NOMO-1 treated with DMSO at 0.1 percent for 48 hours (cell line): Measurements from ENCODE around the gene GSDMA.
"Not testable (repeated sequence)": the region's sequence is repeated elsewhere in the genome, so short reads cannot be mapped to it uniquely, and the experiment has no call there.

Source experiments
- DNase-seq: peaks from one replicate; lab custom pipeline; 2025; ENCODE audit not compliant: unreplicated experiment; lab: John Stamatoyannopoulos, UW

Gene GSDMA

DNA sequence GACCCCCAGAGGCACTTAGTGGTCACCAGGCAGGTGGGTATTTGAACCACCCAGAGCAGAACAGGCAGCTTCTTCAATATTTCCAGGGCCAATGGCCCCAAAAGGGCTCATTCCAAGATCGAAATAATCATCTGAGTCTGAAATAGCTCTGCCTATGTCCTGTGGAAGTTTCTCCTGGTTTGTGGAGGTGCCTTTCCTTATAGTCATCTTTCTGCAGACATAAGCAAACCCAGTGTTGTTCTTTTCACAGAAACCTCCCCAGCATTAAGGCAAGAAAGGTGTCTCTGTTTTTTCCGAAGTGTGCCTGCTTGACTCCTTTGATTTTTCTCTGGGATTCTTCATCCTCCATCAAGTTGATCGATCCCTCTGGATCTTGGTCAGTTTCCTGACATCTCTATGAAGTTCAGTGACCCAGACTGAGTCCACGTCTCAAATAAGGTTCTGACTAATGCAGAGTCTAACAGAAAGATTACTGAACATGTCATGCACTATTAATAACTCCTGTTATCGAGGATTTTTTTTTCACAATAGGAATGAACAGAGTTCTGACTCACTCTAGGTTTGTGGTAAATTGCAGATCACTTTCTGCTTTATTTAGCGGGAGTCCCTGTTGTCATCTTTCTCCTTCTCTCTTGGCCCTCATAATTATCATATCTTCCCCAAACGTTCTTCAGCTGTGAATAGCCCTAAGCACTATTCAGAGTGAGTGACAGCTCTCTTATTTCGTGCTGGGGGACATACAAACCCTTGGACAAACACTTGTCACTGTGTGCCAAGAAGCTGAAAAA lies 33.8 kb upstream of the GSDMA start:
- DNase-seq = peak; percentile 96

- DNase-seq = no peak
Observed at GRCh38 chr17:39929646-39930407, 33.0 kb upstream of the GSDMA start.

DNA sequence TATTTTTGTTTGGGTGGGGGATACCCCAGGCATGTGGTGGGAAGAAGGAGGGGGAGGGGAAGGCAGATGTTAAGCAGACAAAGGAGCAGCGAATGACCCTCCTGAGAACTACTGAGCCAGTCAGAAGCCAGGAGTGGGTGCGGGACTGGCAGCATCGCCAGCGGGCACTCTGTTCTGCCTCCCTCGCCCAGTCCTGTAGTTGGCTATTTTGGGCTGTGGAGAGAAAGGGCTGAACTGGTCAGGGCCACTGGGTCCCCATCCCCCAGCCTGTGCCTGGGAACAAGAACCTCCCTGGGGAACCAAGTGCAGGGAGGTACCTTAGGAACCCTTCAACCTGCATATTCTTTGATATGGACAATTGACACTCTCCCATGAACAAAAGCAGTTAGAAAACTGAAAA lies 28.9 kb upstream of the GSDMA start:
- no peak for DNase-seq

DNA sequence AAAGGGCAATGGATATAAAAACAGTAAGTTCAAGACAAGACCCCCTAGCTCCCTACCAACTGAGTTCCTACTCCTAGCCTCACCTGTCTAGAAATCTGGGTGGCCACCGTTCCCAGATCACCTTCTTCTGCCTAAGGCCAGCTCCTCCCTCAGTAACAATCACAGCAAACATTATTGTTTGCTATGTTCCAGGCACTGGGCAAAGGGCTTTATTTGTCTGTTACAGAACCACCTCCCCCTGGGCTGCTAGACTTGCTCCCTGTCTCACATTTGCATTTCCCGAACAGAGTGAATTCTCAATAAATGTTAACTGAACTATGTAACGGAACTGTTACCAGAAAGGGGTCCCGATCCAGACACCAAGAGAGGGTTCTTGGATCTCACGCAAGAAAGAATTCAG lies 28.5 kb upstream of the GSDMA start:
- DNase-seq = no peak

DNA sequence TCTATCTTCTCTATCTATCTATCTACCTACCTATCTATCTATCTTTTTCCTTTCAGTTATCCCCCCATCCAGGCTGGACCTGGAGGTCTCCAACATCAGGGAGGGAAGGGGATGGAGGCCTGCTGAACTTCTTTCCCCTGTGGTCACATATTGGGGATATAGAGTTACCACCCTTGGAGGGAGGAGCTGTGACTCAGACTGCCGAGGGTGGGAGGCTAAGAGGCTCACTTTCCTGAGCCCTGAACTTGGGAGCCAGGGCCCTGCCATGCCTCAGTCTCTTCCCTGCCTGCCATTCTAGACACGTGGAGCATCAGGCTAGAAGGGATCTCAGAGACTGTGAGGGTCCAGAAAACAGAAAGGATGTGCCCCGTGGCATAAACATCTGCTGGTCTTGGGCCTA lies 26.9 kb upstream of the GSDMA start:
- no peak for DNase-seq

GRCh38 chr17:39937447-39937846 lies 25.4 kb upstream of the GSDMA start:
- no peak for DNase-seq

- no peak for DNase-seq
Observed at GRCh38 chr17:39938140-39938869, 24.5 kb upstream of the GSDMA start.

GRCh38 chr17:39939106-39939505 lies 23.7 kb upstream of the GSDMA start:
- DNase-seq = no peak

GRCh38 chr17:39939588-39940419 lies 23.0 kb upstream of the GSDMA start:
- peak; percentile 48 for DNase-seq

- no peak for DNase-seq
Observed at GRCh38 chr17:39943702-39944392, 19.0 kb upstream of the GSDMA start.

DNA sequence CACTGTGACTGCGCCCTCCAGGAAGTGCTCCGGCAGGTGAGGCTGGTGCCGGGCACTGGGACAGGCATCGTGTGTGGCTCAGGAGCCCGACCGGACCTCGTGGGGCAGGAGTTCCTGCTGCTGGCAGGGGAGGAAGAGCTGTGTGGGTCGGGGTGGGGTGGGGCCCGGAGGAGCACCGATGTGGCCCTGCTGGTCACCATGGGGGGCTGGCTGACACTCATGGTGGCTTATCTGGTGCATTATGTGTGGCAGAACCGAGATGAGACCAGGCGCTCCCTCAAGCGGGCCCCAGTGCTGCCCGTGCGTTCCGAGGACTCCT lies 18.5 kb upstream of the GSDMA start:
- no peak for DNase-seq

GRCh38 chr17:39946551-39947330 lies 16.1 kb upstream of the GSDMA start:
- no peak for DNase-seq

DNA sequence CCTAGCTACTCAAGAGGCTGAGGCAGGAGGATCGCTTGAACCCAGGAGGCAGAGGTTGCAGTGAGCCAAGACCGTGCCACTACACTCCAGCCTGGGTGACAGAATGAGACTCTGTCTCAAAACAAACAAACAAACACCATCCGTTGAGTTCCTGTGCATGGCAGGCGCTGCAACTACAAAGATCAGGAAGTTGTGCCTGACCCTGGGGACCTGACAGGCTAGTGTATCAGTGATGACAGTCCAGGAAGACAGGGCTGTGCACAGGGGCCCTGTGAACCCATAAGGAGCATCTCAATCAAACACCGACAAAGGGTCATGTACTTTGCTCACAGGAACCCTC lies 14.3 kb upstream of the GSDMA start:
- DNase-seq = not testable (repeated sequence)

DNA sequence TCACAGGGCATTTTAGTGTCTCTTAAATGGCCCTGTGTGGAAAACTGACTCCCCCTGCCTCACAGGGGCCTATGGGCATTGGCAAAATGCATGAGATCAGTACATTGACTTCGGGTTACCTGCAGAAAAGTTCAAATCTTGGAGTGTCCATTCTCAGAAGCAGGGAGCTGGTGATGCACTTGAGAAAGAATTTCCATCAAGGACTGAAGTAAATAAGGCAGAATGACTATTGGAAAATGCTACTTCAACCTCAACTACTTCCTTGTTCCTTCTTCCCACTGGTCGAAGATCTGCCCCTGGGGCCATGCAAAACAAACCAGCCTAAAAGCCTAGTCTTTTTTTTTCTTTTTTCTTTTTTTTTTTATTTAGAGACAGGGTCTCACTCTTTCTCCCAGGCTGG lies 13.8 kb upstream of the GSDMA start:
- peak; percentile 16 for DNase-seq

- DNase-seq = no peak
Observed at GRCh38 chr17:39950871-39951348, 11.9 kb upstream of the GSDMA start.

GRCh38 chr17:39951924-39952679 lies 10.7 kb upstream of the GSDMA start:
- DNase-seq = no peak

DNA sequence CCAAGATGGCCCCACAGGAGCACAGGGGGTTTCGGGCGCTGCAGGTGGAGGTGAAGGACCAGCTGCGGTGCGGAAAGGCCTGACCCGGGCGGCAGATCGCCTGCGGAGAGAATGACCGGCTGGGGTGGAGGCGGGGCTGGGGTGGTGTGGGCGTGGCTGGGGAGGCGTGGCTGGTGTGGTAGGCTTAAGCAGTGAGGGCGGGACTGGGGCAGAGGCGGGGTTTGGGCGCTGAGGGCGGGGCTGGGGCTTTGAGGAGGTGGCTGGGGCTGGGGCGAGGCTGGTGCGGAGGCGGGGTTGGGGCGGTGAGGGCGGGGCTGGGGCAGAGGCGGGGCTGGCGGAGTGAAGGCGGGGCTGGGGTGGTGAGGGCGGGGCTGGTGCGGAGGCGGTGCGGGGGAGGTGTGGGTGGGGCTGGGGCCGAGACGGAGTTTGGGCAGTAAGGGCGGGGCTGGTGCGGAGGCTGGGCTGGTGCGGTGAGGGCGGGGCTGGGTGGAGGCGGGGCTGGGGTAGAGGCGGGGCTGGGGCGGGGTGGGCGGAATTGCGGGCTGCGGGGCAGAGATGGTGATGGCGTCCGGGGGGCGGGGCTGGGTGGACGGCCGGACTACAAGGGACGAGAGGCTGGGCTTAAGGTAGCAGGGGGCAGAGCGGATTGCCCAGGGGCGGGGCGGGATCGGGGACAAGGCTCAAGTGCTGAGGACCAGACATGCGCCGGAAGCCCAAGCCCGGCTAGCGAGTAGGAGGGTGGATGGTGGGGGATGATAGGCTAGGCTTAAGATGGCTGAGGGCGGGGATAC lies 9.9 kb upstream of the GSDMA start:
- DNase-seq = peak; percentile 87

GRCh38 chr17:39953471-39953888 lies 9.3 kb upstream of the GSDMA start:
- DNase-seq = no peak
